ENCODE measurements around the gene PDE5A.

DNA sequence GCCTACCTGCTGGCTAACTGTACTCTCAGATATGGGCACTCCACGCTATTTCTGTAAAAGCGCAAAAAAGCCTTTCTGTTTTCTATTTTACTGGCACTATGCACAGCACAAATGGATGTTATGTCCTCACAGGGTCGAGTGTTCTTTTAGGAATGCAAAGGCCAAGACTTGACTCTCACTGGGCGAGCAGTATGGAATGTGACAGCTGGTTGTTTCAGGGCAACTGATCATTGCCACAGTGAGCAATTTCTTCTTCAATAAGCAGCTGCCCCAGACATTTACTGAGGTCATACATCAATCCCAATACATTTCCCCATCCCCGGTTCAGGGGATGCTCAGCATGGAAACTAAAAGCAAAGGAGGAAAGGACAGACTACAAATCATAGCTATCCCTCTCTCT, 58.2 kb downstream of the PDE5A start:
- TF ChIP-seq REST (IDR thresholded peaks at IDR 0.05; ENCODE audit: low read depth, low read length): no peak
- TF ChIP-seq, protein P1, sequence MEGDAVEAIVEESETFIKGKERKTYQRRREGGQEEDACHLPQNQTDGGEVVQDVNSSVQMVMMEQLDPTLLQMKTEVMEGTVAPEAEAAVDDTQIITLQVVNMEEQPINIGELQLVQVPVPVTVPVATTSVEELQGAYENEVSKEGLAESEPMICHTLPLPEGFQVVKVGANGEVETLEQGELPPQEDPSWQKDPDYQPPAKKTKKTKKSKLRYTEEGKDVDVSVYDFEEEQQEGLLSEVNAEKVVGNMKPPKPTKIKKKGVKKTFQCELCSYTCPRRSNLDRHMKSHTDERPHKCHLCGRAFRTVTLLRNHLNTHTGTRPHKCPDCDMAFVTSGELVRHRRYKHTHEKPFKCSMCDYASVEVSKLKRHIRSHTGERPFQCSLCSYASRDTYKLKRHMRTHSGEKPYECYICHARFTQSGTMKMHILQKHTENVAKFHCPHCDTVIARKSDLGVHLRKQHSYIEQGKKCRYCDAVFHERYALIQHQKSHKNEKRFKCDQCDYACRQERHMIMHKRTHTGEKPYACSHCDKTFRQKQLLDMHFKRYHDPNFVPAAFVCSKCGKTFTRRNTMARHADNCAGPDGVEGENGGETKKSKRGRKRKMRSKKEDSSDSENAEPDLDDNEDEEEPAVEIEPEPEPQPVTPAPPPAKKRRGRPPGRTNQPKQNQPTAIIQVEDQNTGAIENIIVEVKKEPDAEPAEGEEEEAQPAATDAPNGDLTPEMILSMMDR (IDR thresholded peaks at IDR 0.05): no peak
- TF ChIP-seq POLR2AphosphoS5 (IDR thresholded peaks at IDR 0.05; ENCODE audit: low read depth, low read length): no peak
- TF ChIP-seq YY1 (IDR thresholded peaks at IDR 0.05; ENCODE audit: low read depth): no peak
- no peak for TF ChIP-seq NFIC (IDR thresholded peaks at IDR 0.05; ENCODE audit: borderline replicate concordance)
- TF ChIP-seq FOXM1 (IDR thresholded peaks at IDR 0.05; ENCODE audit: low read depth): no peak
- peak; percentile 42; the same call in 1 of the 2 replicates for TF ChIP-seq TCF12 (IDR thresholded peaks at IDR 0.05)
- no peak for TF ChIP-seq GATA2 (CRISPR knock-in tag; IDR thresholded peaks at IDR 0.05)
- TF ChIP-seq EP300 (IDR thresholded peaks at IDR 0.05; ENCODE audit: borderline replicate concordance in 1 of 2, low read depth in 1 of 2, low read length in 1 of 2): no peak

All from SK-N-SH (cell line).